GM18868 (cell line): ENCODE results near the gene PTPRD.

Experiments used
- ATAC-seq: cut with Tn5 transposase; IDR thresholded peaks from one replicate; pipeline ENCODE4 v1.9.1; 2021; ENCODE audit warnings: mild to moderate bottlenecking, moderate library complexity; ENCODE audit not compliant: unreplicated experiment

Gene PTPRD

GRCh38 chr9:10612641-10613398, at the start of gene PTPRD:
Gene PTPRD (minus strand): TSS chr9:10613002.
- ATAC-seq = peak; percentile 98

DNA sequence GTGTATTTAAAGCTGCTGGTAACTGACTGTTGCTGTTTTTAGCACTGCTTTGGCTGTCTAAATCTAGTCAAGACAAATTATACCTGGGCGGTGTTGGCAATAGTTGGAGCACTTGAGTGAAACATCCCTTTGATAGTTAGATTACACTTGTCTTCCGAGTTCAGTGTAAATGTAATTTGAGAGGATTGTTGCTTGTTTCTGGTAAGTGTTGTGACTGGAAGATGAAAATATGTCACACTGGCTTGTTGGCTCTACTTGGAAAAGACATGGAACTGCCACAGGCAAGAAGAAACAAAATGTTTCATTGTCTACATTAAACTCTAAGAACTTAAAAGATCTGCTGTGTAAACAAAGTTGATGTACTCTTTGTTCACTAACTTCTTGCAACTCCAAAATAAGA, 49.2 kb upstream of the PTPRD start:
- ATAC-seq = no peak

DNA sequence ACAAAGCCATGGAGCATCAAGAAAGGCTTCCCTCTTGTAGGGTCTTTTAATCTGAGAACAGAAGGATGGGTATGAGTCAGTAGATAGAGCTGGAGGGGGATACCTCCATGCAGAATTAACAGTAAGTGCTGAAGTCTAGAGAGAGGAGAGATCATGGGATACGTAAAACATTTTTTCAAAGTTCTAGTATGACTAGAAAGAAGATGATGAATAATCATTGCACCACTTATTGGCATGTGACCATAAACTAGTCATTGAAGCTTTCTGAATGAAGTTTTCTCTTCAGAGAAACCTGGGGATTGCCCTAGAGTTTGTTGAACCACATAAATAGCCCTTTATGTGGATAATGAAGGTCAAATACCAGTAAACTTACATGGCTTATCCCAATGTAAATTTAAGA, 48.6 kb upstream of the PTPRD start:
- ATAC-seq = no peak

- ATAC-seq = no peak
Observed at GRCh38 chr9:10651012-10651411, 38.2 kb upstream of the PTPRD start.

- ATAC-seq = no peak
Observed at GRCh38 chr9:10649076-10649475, 36.3 kb upstream of the PTPRD start.

GRCh38 chr9:10633785-10634184, 21.0 kb upstream of the PTPRD start:
- no peak for ATAC-seq

DNA sequence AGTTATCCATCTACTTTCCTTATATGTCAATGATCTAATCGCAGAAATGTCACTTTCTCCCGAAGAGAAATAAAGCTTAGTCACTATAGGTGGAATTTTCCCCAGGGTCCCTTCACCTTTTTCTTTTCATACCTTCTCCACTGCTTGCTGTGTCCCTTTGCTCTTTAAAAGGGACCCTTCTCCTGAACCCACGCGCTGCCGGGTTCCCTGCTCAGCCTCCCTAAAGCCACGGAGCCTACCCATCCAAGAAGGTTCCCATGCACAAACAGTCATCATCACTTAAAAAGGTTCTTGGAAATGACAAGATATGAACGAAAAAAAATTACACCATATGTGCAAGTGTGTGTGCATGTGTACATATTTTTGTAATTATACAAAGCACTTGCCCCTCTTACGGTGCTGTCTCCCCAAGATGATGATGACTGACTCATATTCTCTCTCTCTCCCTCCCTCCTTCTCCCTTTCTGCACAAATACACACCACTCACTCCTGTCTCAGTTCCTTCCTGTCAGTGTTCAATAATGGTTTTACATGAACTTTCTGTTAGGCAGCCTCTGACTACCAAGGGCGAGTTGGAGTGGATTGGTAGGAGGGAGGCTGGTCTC, 1.5 kb upstream of the PTPRD start:
- no peak for ATAC-seq

GRCh38 chr9:10613419-10613818, 617 bp upstream of the PTPRD start:
- ATAC-seq = no peak

- no peak for ATAC-seq
Observed at GRCh38 chr9:10605388-10605787, 7.4 kb downstream of the PTPRD start.

GRCh38 chr9:10604927-10605326, 7.9 kb downstream of the PTPRD start:
- no peak for ATAC-seq

DNA sequence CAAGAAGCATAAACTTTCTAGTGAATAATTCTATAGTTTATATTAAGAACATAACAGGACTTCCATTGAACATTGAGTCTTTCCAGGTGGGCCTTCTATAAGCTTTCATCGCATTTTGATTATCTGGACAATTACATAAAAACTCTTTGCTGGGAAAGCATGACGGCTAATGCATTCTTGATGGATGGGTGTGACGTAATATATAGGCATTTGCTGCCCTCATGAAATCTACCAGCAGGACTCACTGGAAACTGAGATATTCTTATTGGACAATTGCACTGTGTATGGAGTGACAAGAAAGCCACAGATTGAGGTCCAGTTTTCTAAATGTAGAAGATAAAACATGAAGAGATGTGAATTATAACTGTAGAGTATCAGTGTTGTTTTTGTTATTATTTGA, 15.0 kb downstream of the PTPRD start:
- ATAC-seq = no peak

GRCh38 chr9:10594482-10594881, 18.3 kb downstream of the PTPRD start:
- ATAC-seq = no peak

- no peak for ATAC-seq
Observed at GRCh38 chr9:10586407-10586806, 26.4 kb downstream of the PTPRD start.

DNA sequence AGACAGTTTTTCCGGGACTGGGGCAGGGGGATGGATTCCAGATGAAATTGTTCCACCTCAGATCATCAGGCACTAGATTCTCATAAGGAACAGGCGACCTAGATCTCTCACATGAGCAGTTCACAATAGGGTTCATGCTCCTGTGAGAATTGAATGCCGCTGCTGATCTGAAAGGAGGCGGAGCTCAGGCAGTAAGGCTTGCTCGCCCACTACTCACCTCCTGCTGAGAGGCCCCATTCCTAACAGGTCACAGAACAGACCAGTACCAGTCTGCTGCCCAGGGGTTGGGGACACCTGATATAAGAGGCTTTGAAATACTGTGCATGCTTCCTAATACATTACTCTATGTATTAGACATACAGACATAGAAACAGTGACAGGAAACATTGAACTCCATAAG, 41.1 kb downstream of the PTPRD start:
- no peak for ATAC-seq

- ATAC-seq = no peak
Observed at GRCh38 chr9:10566848-10567247, 46.0 kb downstream of the PTPRD start.

GRCh38 chr9:10562581-10563343, 50.0 kb downstream of the PTPRD start:
- ATAC-seq = no peak

DNA sequence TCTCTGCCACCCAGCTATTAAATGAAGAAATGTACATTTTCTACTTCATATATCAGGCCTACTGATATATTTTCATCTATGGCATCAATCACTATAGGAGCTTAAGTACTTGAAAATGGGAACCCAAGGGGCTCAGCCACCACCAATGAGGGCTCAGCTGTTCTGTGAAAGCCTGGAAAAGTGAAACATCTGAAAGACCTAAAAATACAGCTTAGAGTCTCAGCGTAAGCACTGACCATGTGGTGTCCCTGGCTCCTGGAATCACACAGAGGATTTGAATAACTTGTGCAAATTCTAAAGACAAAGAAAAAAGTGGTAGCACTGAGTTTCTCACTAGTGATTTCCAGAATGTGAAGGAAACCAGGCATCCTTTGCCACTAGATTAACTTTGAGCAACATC, 64.5 kb downstream of the PTPRD start:
- no peak for ATAC-seq

DNA sequence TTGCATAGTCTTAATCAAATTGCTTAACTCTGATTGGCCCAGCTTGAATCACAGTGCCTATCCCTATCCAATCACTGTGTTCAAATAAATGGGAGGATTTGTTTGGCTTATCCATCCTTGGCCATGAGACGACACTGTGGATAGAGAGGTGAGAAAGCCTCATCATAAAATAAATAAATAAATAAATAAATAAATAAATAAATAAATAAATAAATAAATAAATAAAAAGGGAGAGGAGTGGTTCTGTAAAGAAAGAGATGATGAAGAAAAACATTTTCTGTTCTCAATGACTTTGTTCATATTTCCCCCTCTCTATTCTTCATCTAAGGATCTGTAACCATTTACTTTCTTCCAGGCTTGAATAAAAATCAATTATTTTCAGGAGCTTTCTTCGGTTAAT, 74.7 kb downstream of the PTPRD start:
- ATAC-seq = no peak

DNA sequence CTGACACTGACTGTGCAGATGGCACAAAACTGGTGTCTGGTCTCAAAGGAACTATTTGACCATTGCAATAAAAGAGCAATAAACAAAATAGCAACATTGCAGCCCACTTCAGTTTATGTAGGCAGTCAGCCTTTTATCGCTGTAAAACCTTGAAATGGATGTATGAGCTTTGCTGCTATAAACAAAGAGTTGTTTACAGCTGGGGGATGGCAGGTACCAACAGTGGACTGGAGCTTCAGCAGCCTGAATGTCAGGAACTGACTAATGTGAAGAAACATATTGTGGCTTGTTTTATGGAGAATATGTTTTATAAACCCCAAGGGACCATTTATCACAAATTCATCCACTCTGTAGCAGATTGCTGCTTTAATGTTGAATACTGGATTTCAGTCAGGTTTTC, 78.0 kb downstream of the PTPRD start:
- no peak for ATAC-seq

DNA sequence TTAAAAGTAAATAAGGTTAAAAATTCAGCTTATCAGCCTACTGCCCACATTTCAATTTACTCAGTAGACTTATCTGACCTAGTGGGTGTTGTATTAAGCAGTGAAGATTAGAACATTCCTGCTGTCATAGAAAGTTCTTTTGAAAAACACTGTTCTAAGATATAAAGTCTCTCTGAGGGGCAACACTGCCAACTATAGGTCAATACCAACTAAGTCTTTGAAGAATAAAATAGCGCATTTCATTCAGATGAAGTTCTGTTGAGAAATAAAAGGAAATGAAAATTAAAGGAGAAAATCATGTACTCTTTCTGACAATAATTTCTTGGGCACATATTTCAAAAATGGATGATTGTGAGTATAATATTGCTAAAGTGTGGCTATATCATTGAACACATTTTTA, 86.8 kb downstream of the PTPRD start:
- ATAC-seq = no peak

DNA sequence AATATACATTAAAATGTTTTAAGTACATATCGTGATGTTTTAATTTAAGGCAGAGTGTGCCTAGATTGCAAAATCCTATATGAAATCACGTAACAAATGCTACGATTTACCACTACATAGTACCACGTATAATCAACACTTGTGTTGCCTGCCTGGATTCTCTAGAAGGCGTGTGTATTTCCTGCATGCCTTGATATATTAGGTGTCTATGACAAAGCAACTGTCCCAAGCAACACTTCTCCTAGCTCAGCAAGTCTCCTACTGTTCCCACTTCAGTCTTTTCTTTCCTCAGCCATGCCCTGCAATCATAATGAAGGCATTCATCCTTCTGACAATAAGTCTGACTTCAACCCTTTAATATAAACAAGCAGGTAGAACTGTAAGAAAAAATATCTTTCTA, 89.6 kb downstream of the PTPRD start:
- ATAC-seq = no peak

DNA sequence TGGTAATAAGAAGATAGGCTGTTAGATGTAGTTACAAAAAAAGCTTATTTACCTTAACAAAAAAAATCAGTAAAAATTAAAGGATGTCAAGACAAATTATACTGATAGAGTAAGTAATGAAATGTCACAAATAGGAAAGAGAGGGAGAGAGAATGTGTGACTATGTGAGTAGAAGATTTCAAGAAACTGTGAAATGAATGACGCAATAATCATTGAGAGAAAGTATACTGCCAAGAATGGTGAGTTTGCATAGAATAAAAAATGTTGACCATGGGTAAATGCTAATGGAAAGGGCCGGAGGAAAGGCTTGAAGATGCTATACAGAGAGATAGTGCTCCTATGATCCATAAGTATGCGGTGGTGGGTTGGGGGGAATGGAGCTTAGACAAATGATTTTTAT, 100.7 kb downstream of the PTPRD start:
- no peak for ATAC-seq
